A673 (cell line): ENCODE results near the gene SAFB2. TPM values are rescaled to one million over a fixed set of nuclear protein-coding genes. Genes with fewer than 3 reads are reported as not detected.

ENCODE experiments used
- BruUV-seq: library from RNA; stranded (reverse); fragments of 400-500 nt; replicated peaks from 2 replicates; lab custom pipeline; 2021; lab: Mats Ljungman, UMichigan
- CTCF ChIA-PET: fragments of 300-600 bp; sonication (Branson Sonifier 250); formaldehyde crosslinking; loops from one replicate; lab custom pipeline; 2022; ENCODE audit warnings: antibody characterized with exemption; lab: Charles Lee
- POLR2A ChIA-PET: fragments of 300-600 bp; sonication (Branson Sonifier 250); formaldehyde crosslinking; loops from one replicate; lab custom pipeline; 2022; ENCODE audit warnings: antibody characterized with exemption; ENCODE audit not compliant: low non-redundant PET; lab: Charles Lee
- DNase-seq: peaks from one replicate; pipeline ENCODE4 v3.0.0-alpha.2; 2015; ENCODE audit warnings: low spot score
- H3K27ac ChIP-seq: fragments of 200-600 bp; sonication (generic); 2 replicates; pipeline ENCODE4 v1.5.1; 2016; ENCODE audit warnings: mixed run types, low read depth, mild to moderate bottlenecking, mixed read lengths, antibody characterized with exemption, low read length; ENCODE audit not compliant: poor library complexity, severe bottlenecking
- H3K27me3 ChIP-seq: fragments of 200-600 bp; sonication (generic); replicated peaks from 2 replicates; pipeline ENCODE4 v1.6.1; 2017; ENCODE audit warnings: mixed run types, low read depth, mild to moderate bottlenecking, mixed read lengths, antibody characterized with exemption, low read length; ENCODE audit not compliant: insufficient read depth, poor library complexity
- H3K36me3 ChIP-seq: fragments of 200-600 bp; sonication (generic); 2 replicates; pipeline ENCODE4 v1.6.1; 2016; ENCODE audit warnings: mixed run types, mild to moderate bottlenecking, mixed read lengths, antibody characterized with exemption, low read length; ENCODE audit not compliant: insufficient read depth, poor library complexity, severe bottlenecking
- H3K4me1 ChIP-seq: fragments of 200-600 bp; sonication (generic); 2 replicates; pipeline ENCODE4 v1.6.1; 2017; ENCODE audit warnings: mixed run types, mild to moderate bottlenecking, mixed read lengths, antibody characterized with exemption, low read length; ENCODE audit not compliant: insufficient read depth, poor library complexity, severe bottlenecking
- H3K4me3 ChIP-seq: fragments of 200-600 bp; sonication (generic); 2 replicates; pipeline ENCODE4 v1.5.1; 2016; ENCODE audit warnings: low read depth, mixed run types, mild to moderate bottlenecking, mixed read lengths, low read length; ENCODE audit not compliant: poor library complexity, severe bottlenecking
- H3K9me3 ChIP-seq: fragments of 200-600 bp; sonication (generic); 2 replicates; pipeline ENCODE4 v1.6.1; 2016; ENCODE audit warnings: mixed run types, low read depth, mild to moderate bottlenecking, mixed read lengths, antibody characterized with exemption, low read length; ENCODE audit not compliant: poor library complexity, severe bottlenecking
- CTCF ChIP-seq: fragments of 300-800, 200-600 bp; sonication (generic); conservative IDR thresholded peaks from 2 replicates; pipeline ENCODE4 v1.5.1; 2017; ENCODE audit warnings: low read depth, mild to moderate bottlenecking, antibody characterized with exemption, low read length, moderate library complexity, mixed read lengths
- EZH2 ChIP-seq: fragments of 200-600 bp; sonication (generic); IDR thresholded peaks from 2 replicates; pipeline ENCODE4 v1.6.1; 2017; ENCODE audit warnings: borderline replicate concordance, low read depth, mild to moderate bottlenecking, mixed read lengths, antibody characterized with exemption, low read length; ENCODE audit not compliant: poor library complexity, severe bottlenecking
- intact Hi-C: fragments of 100-400 bp; cut with micrococcal nuclease; formaldehyde crosslinking; loops from one replicate; pipeline ENCODE4 v1.10.0; 2022; ENCODE audit not compliant: unreplicated experiment
- total RNA-seq: library from RNA; stranded (reverse); gene quantifications from 2 replicates; pipeline ENCODE4 v1.2.3, GENCODE V29; 2021

Gene SAFB2
- total RNA-seq, 1 experiment from 2014 or later: 153 TPM

GRCh38 chr19:5572556-5573286 lies 49.9 kb downstream of the SAFB2 start:
- H3K4me3 ChIP-seq: no peak overlapping the region
- H3K27me3 ChIP-seq: no peaks in the 10 kb centered on the region
- H3K4me1 ChIP-seq: no peaks in the 10 kb centered on the region
- no peaks in the 10 kb centered on the region for H3K36me3 ChIP-seq
- TF ChIP-seq CTCF (no peak), EZH2 (no peak)
- ChIA-PET CTCF (no interaction called here), POLR2A (interaction anchor here (0.6 kb wide), 1 partner anchor 27 kb away, joined by 3 read pairs; no protein-coding TSS in a partner anchor)
- no peaks in the 10 kb centered on the region for H3K9me3 ChIP-seq
- H3K27ac ChIP-seq: no peak overlapping the region
- intact Hi-C loops: loop anchor here (10.0 kb wide), 1 partner anchor 198 kb away; no protein-coding TSS in a partner anchor
- no TSS peak for BruUV-seq
- DNase-seq: no peak

- no peak for DNase-seq
- ChIA-PET POLR2A (interaction anchor here (0.6 kb wide), 1 partner anchor 28 kb away, joined by 3 read pairs; no protein-coding TSS in a partner anchor), CTCF (interaction anchor here (0.6 kb wide), 1 partner anchor 8 kb away, joined by 3 read pairs; no protein-coding TSS in a partner anchor)
- Histone ChIP-seq H3K9me3 (no peaks in the 10 kb centered on the region), H3K4me1 (no peaks in the 10 kb centered on the region), H3K27ac (no peak overlapping the region), H3K27me3 (peaks cover 6% of the 10 kb centered on the region), H3K4me3 (no peak overlapping the region), H3K36me3 (no peaks in the 10 kb centered on the region)
- intact Hi-C loops: loop anchor here (10.0 kb wide), 1 partner anchor 197 kb away; no protein-coding TSS in a partner anchor
- TF ChIP-seq CTCF (no peak), EZH2 (no peak)
- no TSS peak for BruUV-seq
These were observed 50.8 kb downstream of the SAFB2 start for GRCh38 chr19:5571777-5572176.

GRCh38 chr19:5567970-5568407 lies 54.6 kb downstream of the SAFB2 start:
- ChIA-PET CTCF (interaction anchor here (0.6 kb wide), 1 partner anchor 119 kb away, joined by 4 read pairs; no protein-coding TSS in a partner anchor), POLR2A (no interaction called here)

More at GRCh38 chr19:5567970-5568407, 54.6 kb downstream of the SAFB2 start:
- no peaks in the 10 kb centered on the region for H3K4me1 ChIP-seq
- DNase-seq: no peak
- H3K9me3 ChIP-seq: no peaks in the 10 kb centered on the region
- no peak overlapping the region for H3K27ac ChIP-seq
- H3K36me3 ChIP-seq: no peaks in the 10 kb centered on the region
- TF ChIP-seq CTCF (no peak), EZH2 (no peak)
- no TSS peak for BruUV-seq
- H3K4me3 ChIP-seq: peak overlapping the region; percentile 31
- intact Hi-C loops: no loop called here
- H3K27me3 ChIP-seq: peaks cover 7% of the 10 kb centered on the region
